ENCODE results near the gene SIX5.

SIX5 gene

DNA sequence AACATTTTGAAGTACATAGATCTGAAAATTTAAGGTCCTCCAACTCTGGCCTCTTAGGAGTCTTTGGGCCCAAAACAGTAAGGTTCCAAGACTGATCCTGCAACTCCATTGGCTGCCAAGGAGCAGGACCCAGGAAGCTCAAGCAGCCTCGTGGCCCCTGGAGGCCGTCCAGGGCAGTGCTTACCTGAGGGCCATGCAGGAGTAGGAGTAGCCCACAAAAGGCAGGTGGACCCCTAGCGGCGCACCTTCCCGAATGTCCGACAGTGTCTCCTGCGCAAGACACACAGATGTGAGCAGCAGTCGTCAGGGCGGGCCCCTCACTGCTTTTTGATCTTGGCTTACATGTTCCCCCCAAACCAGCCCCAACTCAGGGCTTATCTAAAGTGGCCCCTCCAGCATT, 5.7 kb upstream of the SIX5 start:
- intact Hi-C loops (cut with DNase I; ENCODE audit: low total_unique reads): no loop called here
- H3K9me3 ChIP-seq: no peaks in the 10 kb centered on the region
- H3K36me3 ChIP-seq: peaks cover 44 to 65% (median 46%) of the 10 kb centered on the region in 3 donors
- no peak for DNase-seq
- H3K27ac ChIP-seq: no peak overlapping the region
- H3K4me1 ChIP-seq: peaks cover 0 to 31% (median 22%) of the 10 kb centered on the region in 4 donors
- H3K4me3 ChIP-seq: no peak overlapping the region
- H3K27me3 ChIP-seq: no peaks in the 10 kb centered on the region
- TF ChIP-seq, protein P1, sequence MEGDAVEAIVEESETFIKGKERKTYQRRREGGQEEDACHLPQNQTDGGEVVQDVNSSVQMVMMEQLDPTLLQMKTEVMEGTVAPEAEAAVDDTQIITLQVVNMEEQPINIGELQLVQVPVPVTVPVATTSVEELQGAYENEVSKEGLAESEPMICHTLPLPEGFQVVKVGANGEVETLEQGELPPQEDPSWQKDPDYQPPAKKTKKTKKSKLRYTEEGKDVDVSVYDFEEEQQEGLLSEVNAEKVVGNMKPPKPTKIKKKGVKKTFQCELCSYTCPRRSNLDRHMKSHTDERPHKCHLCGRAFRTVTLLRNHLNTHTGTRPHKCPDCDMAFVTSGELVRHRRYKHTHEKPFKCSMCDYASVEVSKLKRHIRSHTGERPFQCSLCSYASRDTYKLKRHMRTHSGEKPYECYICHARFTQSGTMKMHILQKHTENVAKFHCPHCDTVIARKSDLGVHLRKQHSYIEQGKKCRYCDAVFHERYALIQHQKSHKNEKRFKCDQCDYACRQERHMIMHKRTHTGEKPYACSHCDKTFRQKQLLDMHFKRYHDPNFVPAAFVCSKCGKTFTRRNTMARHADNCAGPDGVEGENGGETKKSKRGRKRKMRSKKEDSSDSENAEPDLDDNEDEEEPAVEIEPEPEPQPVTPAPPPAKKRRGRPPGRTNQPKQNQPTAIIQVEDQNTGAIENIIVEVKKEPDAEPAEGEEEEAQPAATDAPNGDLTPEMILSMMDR (IDR thresholded peaks at IDR 0.05): no peak

GRCh38 chr19:45773384-45773783, 4.3 kb upstream of the SIX5 start:
- H3K4me3 ChIP-seq: no peak overlapping the region
- peaks cover 0 to 17% (median 13%) of the 10 kb centered on the region in 4 donors for H3K4me1 ChIP-seq
- peaks cover 37 to 56% (median 37%) of the 10 kb centered on the region in 3 donors for H3K36me3 ChIP-seq
- TF ChIP-seq, protein P1 (IDR thresholded peaks at IDR 0.05): no peak
- no peaks in the 10 kb centered on the region for H3K9me3 ChIP-seq
- H3K27ac ChIP-seq: peak overlapping the region in 1 of 2 donors; percentile 95
- no peaks in the 10 kb centered on the region for H3K27me3 ChIP-seq
- intact Hi-C loops (cut with DNase I; ENCODE audit: low total_unique reads): no loop called here
- DNase-seq: no peak

GRCh38 chr19:45772912-45773311, 3.9 kb upstream of the SIX5 start:
- intact Hi-C loops (cut with DNase I; ENCODE audit: low total_unique reads): no loop called here
- TF ChIP-seq, protein P1 (IDR thresholded peaks at IDR 0.05): no peak
- no peak overlapping the region for H3K4me3 ChIP-seq
- H3K9me3 ChIP-seq: no peaks in the 10 kb centered on the region
- peaks cover 0 to 14% (median 12%) of the 10 kb centered on the region in 4 donors for H3K4me1 ChIP-seq
- no peak for DNase-seq
- H3K27ac ChIP-seq: peak overlapping the region in 1 of 2 donors; percentile 95
- H3K27me3 ChIP-seq: no peaks in the 10 kb centered on the region
- peaks cover 32 to 51% (median 33%) of the 10 kb centered on the region in 3 donors for H3K36me3 ChIP-seq

DNA sequence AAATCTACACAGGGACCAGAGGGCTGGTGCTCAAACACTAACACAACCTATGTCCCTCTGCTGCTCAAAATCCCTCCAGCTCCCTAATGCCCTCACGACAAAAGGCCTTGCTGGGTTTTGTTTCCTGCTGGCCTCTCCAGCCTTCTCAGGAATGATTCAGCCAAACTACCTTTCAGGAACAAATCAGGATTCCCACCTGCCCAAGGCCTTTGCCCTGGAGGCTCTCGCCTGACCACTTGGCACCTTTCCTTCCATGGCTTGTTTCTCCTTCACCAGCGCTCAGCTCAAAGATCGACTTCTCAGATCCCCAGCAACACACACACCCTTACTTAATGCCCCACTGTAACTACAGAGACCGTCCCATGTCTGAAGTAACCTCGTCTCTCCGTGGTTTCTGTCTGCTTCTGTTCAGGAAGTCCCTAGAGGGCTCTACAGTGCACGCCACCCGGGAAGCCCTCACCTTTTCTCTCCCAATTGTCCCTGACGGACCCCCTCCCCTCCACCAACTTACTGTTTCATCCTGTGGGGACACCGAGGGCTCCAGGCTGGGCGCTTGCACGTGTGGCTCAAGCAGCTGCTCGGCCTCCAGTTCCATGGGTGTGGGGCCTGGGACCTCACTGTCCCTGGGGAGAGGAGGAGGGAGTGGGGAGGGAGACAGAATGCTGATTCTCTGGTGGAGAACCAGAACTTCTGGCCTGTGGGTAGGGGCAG, 3.2 kb upstream of the SIX5 start:
- Histone ChIP-seq H3K27me3 (no peaks in the 10 kb centered on the region), H3K4me1 (peaks cover 0 to 14% (median 11%) of the 10 kb centered on the region in 4 donors), H3K4me3 (no peak overlapping the region), H3K9me3 (no peaks in the 10 kb centered on the region), H3K36me3 (peaks cover 26 to 45% (median 26%) of the 10 kb centered on the region in 3 donors), H3K27ac (peak overlapping the region; percentile 95 to 98)
- intact Hi-C loops (cut with DNase I; ENCODE audit: low total_unique reads): no loop called here
- no peak for DNase-seq
- TF ChIP-seq, protein P1 (IDR thresholded peaks at IDR 0.05): no peak

DNA sequence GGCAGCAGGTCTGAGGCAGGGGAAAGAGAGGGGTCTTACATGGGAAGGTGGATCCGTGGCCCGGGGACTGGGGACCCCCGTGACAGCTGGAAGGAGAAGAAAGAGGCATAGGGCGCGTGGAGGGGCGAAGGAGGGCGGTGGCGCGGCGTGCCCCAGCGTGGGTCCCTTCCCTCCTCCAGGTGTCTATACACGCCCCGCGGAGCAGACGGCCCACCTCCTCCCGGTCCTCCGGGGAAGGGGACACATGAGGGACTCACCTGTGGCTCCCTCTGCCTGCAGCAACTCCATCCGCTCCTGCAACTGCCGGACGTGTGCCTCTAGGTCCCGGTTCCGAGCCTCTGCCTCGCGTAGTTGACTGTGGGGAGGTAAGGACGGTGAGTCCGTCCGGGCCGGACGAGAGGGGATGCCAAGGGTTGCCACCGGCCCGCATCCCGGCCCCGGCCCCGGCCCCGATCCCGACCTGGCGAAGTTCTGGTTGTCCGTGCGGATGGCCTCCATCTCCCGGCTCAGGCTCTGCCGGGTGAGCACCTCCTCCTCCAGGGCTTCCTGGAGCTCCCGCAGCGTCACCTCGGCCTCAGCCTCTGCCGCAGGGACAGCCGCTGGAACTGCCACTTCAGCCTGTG, 2.4 kb upstream of the SIX5 start:
- TF ChIP-seq, protein P1 (IDR thresholded peaks at IDR 0.05): no peak
- peak overlapping the region in 1 of 2 donors; percentile 55 for H3K4me3 ChIP-seq
- intact Hi-C loops (cut with DNase I; ENCODE audit: low total_unique reads): no loop called here
- peak overlapping the region; percentile 95 to 98 for H3K27ac ChIP-seq
- no peaks in the 10 kb centered on the region for H3K27me3 ChIP-seq
- no peaks in the 10 kb centered on the region for H3K9me3 ChIP-seq
- H3K36me3 ChIP-seq: peaks cover 17 to 36% (median 18%) of the 10 kb centered on the region in 3 donors
- peaks cover 0 to 22% (median 16%) of the 10 kb centered on the region in 4 donors for H3K4me1 ChIP-seq
- DNase-seq: peak in 1 of 2 donors; percentile 76
